D721Med (cell line): ENCODE results near the gene TAF1C.

Experiments
- DNase-seq: peaks from one replicate; pipeline ENCODE4 v3.0.0; 2011; ENCODE audit warnings: low spot score; ENCODE audit not compliant: insufficient read length
- FAIRE-seq: peaks from 2 replicates; lab custom pipeline; 2011; peaks lifted over from hg19 to GRCh38; lab: Jason Lieb, UNC
- CTCF ChIP-seq: IDR thresholded peaks from 2 replicates; pipeline ENCODE4 v1.5.1; 2012; ENCODE audit warnings: mild to moderate bottlenecking, control low read depth; ENCODE audit not compliant: insufficient read depth; ENCODE audit errors: missing control alignments

Gene TAF1C

GRCh38 chr16:84144209-84144858 lies 42.5 kb downstream of the TAF1C start:
- DNase-seq (no peak), FAIRE-seq (no peak)

GRCh38 chr16:84143784-84144199 lies 43.1 kb downstream of the TAF1C start:
- no peak for FAIRE-seq
- no peak for DNase-seq
- TF ChIP-seq CTCF, result no peak

More at GRCh38 chr16:84144209-84144858, 42.5 kb downstream of the TAF1C start:
- TF ChIP-seq CTCF, result peak; percentile 21

GRCh38 chr16:84143081-84143480 lies 43.8 kb downstream of the TAF1C start:
- no peak for TF ChIP-seq CTCF
- FAIRE-seq (no peak), DNase-seq (no peak)

GRCh38 chr16:84141143-84141670 lies 45.6 kb downstream of the TAF1C start:
- no peak for DNase-seq
- no peak for FAIRE-seq
- TF ChIP-seq CTCF, result no peak

GRCh38 chr16:84139628-84140258 lies 47.1 kb downstream of the TAF1C start:
- DNase-seq (no peak), FAIRE-seq (no peak)
- TF ChIP-seq CTCF, result no peak

GRCh38 chr16:84138824-84139627 lies 47.8 kb downstream of the TAF1C start:
- FAIRE-seq (no peak), DNase-seq (no peak)
- no peak for TF ChIP-seq CTCF

- TF ChIP-seq CTCF, result no peak
- DNase-seq, result no peak
- no peak for FAIRE-seq
Measured at GRCh38 chr16:84138500-84138823, 48.4 kb downstream of the TAF1C start.
